Hindlimb muscle (tissue), 1 donor: ENCODE results near the gene OVOL2. TPM values are rescaled to one million over a fixed set of nuclear protein-coding genes. Genes with fewer than 3 reads are reported as not detected.

Experiments used
- DNase-seq: peaks from one replicate; pipeline ENCODE4 v3.0.0-alpha.2; 2013
- polyA plus RNA-seq: library from polyadenylated mRNA; unstranded; fragments of 120-200 nt; gene quantifications from one replicate; pipeline ENCODE4 v1.2.1, GENCODE V29; 2013; ENCODE audit not compliant: insufficient read length

OVOL2 gene
- polyA plus RNA-seq, 1 donor: not detected

GRCh38 chr20:17976305-17976704, 81.4 kb downstream of the OVOL2 start:
- DNase-seq: no peak

Other genes with a start within 250 kb of the OVOL2 start
- 101 TPM for gene SNX5, start 89.1 kb downstream of the OVOL2 start, polyA plus RNA-seq
- 21.0 TPM for gene MGME1, start 88.9 kb downstream of the OVOL2 start, polyA plus RNA-seq
- gene KAT14, start 79.9 kb upstream of the OVOL2 start, polyA plus RNA-seq: 19.2 TPM
- 10.5 TPM for gene PET117, start 79.9 kb upstream of the OVOL2 start, polyA plus RNA-seq
- 15.8 TPM for gene ZNF133, start 230.6 kb upstream of the OVOL2 start, polyA plus RNA-seq